A549 treated with AZD9567 at 1 μM for 4 hours (cell line): Measurements from ENCODE around the gene SLC7A1. TPM values are rescaled to one million over a fixed set of nuclear protein-coding genes. Genes with fewer than 3 reads are reported as not detected.

Experiments
- total RNA-seq: library from RNA; stranded (reverse); fragments of 200-300 nt; extraction: Qiagen RNA extraction; gene quantifications from 5 replicates; pipeline ENCODE4 v1.2.3, GENCODE V29; 2022; ENCODE audit not compliant: insufficient read depth

SLC7A1 gene
- 28.3 to 32.2 TPM (median 29.4 TPM) in 5 replicates for total RNA-seq

GRCh38 chr13:29595380-29596063, at the start of gene SLC7A1:
Gene SLC7A1, minus strand, starts transcription at chr13:29595688. Its CDS starts 59,500 bp downstream, at chr13:29536188.

